NCI-H146 (cell line): ENCODE measurements around the gene P2RX6.
"Not testable (repeated sequence)": the region's sequence is repeated elsewhere in the genome, so short reads cannot be mapped to it uniquely, and the experiment has no call there.

Source experiments
- DNase-seq: peaks from one replicate; lab custom pipeline; 2025; lab: John Stamatoyannopoulos, UW

Gene P2RX6

GRCh38 chr22:21014726-21015465 lies at the start of gene P2RX6:
P2RX6 (plus strand) TSS chr22:21015165; CDS start chr22:21015175, 10 bp downstream.
- peak; percentile 85 for DNase-seq

DNA sequence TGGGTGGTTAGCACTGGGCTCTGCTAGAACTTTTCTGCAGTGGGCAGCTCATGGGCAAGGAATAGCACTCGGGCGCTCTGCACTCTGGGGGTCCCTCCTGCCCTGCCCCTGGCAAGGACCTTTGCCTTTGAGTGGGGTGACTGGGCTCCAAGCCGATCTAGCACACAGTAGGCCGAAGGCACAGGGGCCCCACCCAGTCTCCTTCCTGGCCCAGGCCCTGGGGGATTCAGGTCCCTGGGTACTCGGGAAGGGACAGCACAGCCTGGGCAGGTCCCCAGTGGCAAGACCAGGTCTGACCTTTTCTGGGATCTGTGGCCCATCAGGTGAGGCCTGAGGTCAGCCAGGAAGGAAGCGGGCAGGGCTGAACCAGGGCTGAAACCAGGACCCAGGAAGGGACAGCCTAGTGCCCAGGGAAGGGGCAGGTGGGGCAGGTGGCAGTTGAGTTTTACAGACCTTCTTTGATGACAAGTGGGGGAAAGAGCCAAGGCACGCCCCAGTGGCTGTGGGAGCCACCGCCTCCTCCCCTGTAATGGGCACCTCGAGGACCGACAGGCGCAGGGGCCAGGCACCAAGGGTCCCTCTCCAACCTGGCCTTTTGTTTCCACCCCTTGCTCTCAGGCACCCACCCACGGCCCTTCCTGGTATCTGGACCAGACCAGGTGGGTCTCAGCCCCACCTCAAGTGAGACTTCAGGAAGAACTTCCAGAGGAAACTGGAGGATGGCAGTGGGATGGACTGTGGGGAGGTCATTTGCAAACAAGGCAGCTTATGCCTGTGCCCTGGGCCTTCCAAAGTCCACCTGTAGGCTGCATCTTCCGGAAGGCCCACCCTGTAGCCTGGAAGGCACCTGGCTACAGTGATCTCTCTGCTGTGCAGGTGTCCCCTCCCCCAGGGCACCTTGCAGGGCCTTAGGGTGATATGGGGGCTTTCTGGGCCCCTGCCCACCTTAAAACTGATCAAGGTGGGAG lies 48.8 kb upstream of the P2RX6 start:
- no peak for DNase-seq

GRCh38 chr22:20966883-20967696 lies 47.9 kb upstream of the P2RX6 start, which contains the start of gene AIFM3:
AIFM3 (plus strand) TSS chr22:20967255; CDS start chr22:20967945, 690 bp downstream.
- no peak for DNase-seq

- no peak for DNase-seq
Measured at GRCh38 chr22:20967697-20968211, 47.2 kb upstream of the P2RX6 start.

GRCh38 chr22:20968281-20968977 lies 46.5 kb upstream of the P2RX6 start:
- DNase-seq = no peak

DNA sequence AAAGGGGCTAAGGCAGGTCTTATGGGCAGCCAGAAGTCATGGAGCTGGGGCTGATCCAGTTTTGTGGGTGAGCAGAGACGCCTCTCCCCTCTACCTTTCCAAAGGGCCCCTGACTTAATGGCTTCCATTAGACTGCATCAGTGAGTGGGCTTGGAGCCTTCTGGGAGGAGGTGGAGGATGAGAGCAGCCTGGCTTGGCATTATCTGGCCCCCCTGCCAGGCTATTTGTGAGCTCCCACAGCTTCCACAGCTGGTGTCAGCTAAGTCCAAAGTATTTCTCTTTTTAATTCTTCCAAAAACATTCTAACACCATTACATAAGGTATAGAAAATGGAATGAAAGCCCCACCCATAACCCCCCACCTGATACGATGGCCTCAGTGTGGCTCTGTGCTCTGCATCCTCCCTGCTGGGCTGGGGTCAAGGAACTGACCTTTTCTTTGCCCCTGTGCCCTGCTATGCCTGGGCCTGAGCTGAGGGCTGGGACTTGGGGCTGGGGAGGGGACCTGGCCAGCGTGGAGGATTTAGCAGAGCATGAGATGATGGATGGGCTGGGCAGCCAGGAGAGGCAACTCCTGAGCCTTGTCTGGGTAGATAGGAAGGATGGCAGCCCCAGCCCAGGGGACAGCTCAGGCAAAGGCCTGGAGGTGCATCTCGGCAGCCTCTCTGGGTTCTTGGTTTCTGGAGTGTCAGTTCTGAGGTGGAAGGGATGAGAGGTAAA lies 43.9 kb upstream of the P2RX6 start:
- peak; percentile 35 for DNase-seq

DNA sequence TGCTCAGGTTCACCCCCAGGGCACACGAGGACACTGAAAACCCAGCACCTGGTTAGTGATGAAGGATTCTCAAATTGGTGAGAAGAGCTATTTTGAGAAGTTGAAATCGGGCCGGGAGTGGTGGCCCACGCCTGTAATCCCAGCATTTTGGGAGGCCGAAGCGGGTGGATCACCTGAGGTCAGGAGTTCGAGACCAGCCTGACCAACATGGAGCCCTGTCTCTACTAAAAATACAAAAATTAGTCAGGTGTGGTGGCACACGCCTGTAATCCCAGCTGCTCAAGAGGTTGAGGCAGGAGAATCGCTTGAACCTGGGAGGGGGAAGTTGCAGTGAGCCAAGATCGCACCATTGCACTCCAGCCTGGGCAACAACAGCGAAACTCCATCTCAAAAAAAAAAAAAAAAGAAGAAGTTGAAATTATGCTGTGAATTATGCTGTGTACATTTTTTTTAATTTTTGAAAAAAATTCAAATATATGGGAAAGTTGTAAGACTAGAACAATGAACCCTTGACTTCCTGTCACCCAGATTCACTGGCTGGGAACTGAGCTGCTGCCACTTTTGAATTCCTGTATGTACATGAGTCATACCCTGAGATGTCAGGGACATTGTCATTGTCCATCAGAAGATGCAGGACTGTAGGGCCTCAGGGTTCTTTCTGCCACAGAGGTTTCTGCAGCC lies 42.8 kb upstream of the P2RX6 start:
- DNase-seq = not testable (repeated sequence)

- DNase-seq = no peak
Measured at GRCh38 chr22:20972933-20973577, 41.9 kb upstream of the P2RX6 start.

- no peak for DNase-seq
Measured at GRCh38 chr22:20973634-20974286, 41.2 kb upstream of the P2RX6 start.

GRCh38 chr22:20974336-20974955 lies 40.5 kb upstream of the P2RX6 start:
- DNase-seq = no peak

- no peak for DNase-seq
Measured at GRCh38 chr22:20975541-20976290, 39.2 kb upstream of the P2RX6 start.

- DNase-seq = no peak
Measured at GRCh38 chr22:20976291-20976877, 38.6 kb upstream of the P2RX6 start.

GRCh38 chr22:20977019-20977418 lies 37.9 kb upstream of the P2RX6 start:
- no peak for DNase-seq

- DNase-seq = no peak
Measured at GRCh38 chr22:20977516-20978170, 37.3 kb upstream of the P2RX6 start.

DNA sequence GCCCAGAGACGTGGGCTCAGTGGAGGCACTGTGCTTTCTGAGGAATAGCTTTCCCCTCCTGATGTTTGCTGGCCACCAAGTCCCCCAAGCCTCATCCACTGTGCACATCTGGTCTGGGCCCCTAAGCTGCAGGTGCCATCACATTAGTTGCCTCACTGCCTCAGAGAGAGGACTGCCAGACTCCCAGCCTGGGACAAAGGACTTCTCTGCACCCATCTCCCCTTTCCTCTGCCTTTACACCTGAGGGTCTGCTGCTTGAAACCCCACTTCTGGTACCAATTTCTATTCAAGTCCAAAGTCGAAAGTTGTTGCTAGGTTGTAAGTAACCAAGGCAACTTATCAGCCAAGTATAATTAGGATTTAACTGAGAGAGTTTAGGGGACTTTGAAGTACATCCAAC lies 36.5 kb upstream of the P2RX6 start:
- DNase-seq = no peak

- DNase-seq = peak; percentile 96
Measured at GRCh38 chr22:20979243-20979809, 35.6 kb upstream of the P2RX6 start.
